DND-41 (cell line): ENCODE measurements around the gene SLC35F5.

Source experiments
- ATAC-seq: fragments of 200-7000 bp; cut with Tn5 transposase; 3 replicates; pipeline ENCODE4 v1.9.1; 2021; ENCODE audit warnings: low read depth; ENCODE audit not compliant: insufficient read depth
- DNase-seq: peaks from one replicate; pipeline ENCODE4 v3.0.0-alpha.2; 2020
- H2AFZ ChIP-seq: 2 replicates; pipeline ENCODE4 v1.6.0; 2012; ENCODE audit warnings: low read depth, low read length
- H3K27ac ChIP-seq: 2 replicates; pipeline ENCODE4 v1.5.1; 2012; ENCODE audit warnings: low read length, inconsistent platforms
- H3K27me3 ChIP-seq: fragments of 200-600 bp; sonication (generic); 2 replicates; pipeline ENCODE4 v1.6.0; 2012; ENCODE audit warnings: low read length, mild to moderate bottlenecking, inconsistent platforms; ENCODE audit not compliant: insufficient read depth, poor library complexity
- H3K36me3 ChIP-seq: 2 replicates; pipeline ENCODE4 v1.5.1; 2012; ENCODE audit warnings: low read length, inconsistent platforms; ENCODE audit not compliant: insufficient read depth
- H3K4me1 ChIP-seq: 2 replicates; pipeline ENCODE4 v1.5.1; 2012; ENCODE audit warnings: mild to moderate bottlenecking, low read length; ENCODE audit not compliant: insufficient read depth
- H3K4me2 ChIP-seq: 2 replicates; pipeline ENCODE4 v1.6.0; 2012; ENCODE audit warnings: mild to moderate bottlenecking, moderate library complexity, low read length, inconsistent platforms; ENCODE audit not compliant: insufficient read depth
- H3K4me3 ChIP-seq, 2 experiments: fragments of 200-600 bp in 1 of 2; shearing (Covaris generic) in 1 of 2; 2 replicates each; pipeline ENCODE4 v1.5.1; 2012 to 2016; ENCODE audit warnings: inconsistent platforms in 2 of 2, low read length in 2 of 2, mild to moderate bottlenecking in 2 of 2, low read depth in 1 of 2, moderate library complexity in 1 of 2
- H3K79me2 ChIP-seq: 2 replicates; pipeline ENCODE4 v1.6.0; 2012; ENCODE audit warnings: low read length, inconsistent platforms; ENCODE audit not compliant: insufficient read depth
- H3K9ac ChIP-seq: 2 replicates; pipeline ENCODE4 v1.6.0; 2012; ENCODE audit warnings: low read depth, mild to moderate bottlenecking, inconsistent platforms, low read length, moderate library complexity
- H3K9me3 ChIP-seq: 2 replicates; pipeline ENCODE4 v1.5.1; 2012; ENCODE audit warnings: low read length, moderate library complexity, mild to moderate bottlenecking, inconsistent platforms; ENCODE audit not compliant: insufficient read depth, severe bottlenecking
- H4K20me1 ChIP-seq: 2 replicates; pipeline ENCODE4 v1.6.0; 2012; ENCODE audit warnings: low read length; ENCODE audit not compliant: insufficient read depth
- EZH2 ChIP-seq: IDR thresholded peaks from 3 replicates; pipeline ENCODE4 v1.6.1; 2012; ENCODE audit warnings: borderline replicate concordance, low read depth, mild to moderate bottlenecking, moderate library complexity, low read length, inconsistent platforms; ENCODE audit not compliant: severe bottlenecking
- TF ChIP-seq, protein P1 (sequence below): IDR thresholded peaks from 2 replicates; pipeline ENCODE4 v1.5.1; 2012; ENCODE audit warnings: borderline replicate concordance, low read length, moderate library complexity, mild to moderate bottlenecking; ENCODE audit not compliant: poor library complexity, severe bottlenecking; ENCODE audit errors: extremely low read depth

The SLC35F5 gene

DNA sequence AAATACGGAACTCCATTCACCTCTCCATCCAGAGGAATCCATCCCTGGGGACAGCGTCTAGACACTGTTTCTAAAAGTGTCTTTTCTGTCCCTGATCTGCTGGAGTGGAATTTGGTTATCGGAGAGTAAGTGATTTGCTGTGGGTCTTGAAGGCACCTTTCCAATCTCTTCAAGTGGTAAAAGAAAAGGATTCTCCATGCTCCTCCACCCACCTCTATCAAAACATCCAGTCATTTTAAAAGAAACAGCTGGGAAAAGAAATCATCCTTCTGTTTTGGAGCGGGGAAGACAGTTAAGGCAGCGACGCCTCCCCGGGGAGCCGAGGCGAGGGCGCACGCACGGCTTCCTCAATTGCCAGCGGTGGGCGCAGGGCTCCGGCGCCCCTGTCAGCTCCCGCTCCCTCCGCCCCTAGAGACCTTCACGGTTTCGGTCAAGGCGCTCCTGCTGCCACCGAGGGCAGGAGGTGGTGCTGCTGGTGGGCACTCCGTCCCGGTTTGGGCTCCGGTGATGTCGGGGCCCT, 547 bp downstream of the SLC35F5 start:
- Histone ChIP-seq H3K4me2 (peak overlapping the region; percentile 83), H3K9ac (peak overlapping the region; percentile 87), H3K9me3 (no peaks in the 10 kb centered on the region), H3K4me1 (peaks cover 25% of the 10 kb centered on the region), H3K27me3 (no peaks in the 10 kb centered on the region), H2AFZ (peak overlapping the region; percentile 95), H3K36me3 (peaks cover 22% of the 10 kb centered on the region), H3K27ac (peak overlapping the region; percentile 83), H3K4me3 (peak overlapping the region; percentile 90 to 96), H3K79me2 (peaks cover 31% of the 10 kb centered on the region), H4K20me1 (no peaks in the 10 kb centered on the region)
- ATAC-seq (peak; percentile 64), DNase-seq (peak; percentile 53)
- TF ChIP-seq EZH2, result no peak
- TF ChIP-seq, protein P1, sequence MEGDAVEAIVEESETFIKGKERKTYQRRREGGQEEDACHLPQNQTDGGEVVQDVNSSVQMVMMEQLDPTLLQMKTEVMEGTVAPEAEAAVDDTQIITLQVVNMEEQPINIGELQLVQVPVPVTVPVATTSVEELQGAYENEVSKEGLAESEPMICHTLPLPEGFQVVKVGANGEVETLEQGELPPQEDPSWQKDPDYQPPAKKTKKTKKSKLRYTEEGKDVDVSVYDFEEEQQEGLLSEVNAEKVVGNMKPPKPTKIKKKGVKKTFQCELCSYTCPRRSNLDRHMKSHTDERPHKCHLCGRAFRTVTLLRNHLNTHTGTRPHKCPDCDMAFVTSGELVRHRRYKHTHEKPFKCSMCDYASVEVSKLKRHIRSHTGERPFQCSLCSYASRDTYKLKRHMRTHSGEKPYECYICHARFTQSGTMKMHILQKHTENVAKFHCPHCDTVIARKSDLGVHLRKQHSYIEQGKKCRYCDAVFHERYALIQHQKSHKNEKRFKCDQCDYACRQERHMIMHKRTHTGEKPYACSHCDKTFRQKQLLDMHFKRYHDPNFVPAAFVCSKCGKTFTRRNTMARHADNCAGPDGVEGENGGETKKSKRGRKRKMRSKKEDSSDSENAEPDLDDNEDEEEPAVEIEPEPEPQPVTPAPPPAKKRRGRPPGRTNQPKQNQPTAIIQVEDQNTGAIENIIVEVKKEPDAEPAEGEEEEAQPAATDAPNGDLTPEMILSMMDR, result no peak

DNA sequence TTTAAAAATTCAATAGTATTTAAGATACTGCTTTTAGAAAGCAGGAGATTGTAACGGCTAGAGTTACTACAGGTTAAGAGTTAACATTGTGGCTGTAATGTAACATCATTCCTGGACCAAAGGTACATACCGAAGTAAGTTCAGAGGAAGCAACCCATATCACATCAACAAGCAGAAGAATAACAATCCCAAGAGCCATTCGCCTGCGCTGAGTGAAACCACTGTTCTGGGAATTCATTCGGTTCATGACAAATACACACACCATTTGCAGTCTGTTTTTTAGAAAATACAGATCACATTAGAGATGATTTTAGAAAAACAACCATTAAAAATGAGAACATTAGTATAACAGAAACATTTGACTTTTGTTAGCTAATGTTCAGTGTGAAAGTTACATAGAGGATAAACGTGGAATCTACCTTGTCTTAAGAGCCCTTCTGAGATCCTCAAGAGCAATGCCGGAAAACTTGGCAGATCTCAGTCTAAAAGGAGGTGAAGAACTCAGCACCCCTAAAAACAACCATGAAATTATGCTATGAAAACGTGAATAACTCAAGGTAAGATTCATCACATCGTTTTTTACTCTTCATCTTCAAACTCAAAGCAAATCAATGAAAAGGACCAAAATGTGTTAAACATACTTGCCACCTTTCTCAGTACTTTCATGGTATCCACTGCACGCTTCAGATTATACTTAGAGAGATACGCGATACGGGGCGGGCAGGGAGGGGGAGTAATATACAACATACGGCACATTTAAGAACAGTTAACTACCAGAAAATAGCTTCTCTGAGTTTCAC, 1.2 kb downstream of the SLC35F5 start:
- DNase-seq (no peak), ATAC-seq (peak; percentile 22; the same call in 1 of the 3 replicates)
- no peaks in the 10 kb centered on the region for H3K27me3 ChIP-seq
- no peaks in the 10 kb centered on the region for H3K9me3 ChIP-seq
- peak overlapping the region; percentile 83; the same call in 1 of the 2 replicates for H3K27ac ChIP-seq
- H3K36me3 ChIP-seq, result peaks cover 26% of the 10 kb centered on the region
- peak overlapping the region; percentile 87 for H3K9ac ChIP-seq
- H2AFZ ChIP-seq, result peak overlapping the region; percentile 95
- TF ChIP-seq, protein P1, result no peak
- TF ChIP-seq EZH2, result no peak
- peak overlapping the region; percentile 83 for H3K4me2 ChIP-seq
- no peaks in the 10 kb centered on the region for H4K20me1 ChIP-seq
- peak overlapping the region; percentile 90 to 96 for H3K4me3 ChIP-seq
- H3K79me2 ChIP-seq, result peaks cover 31% of the 10 kb centered on the region
- H3K4me1 ChIP-seq, result peaks cover 25% of the 10 kb centered on the region

DNA sequence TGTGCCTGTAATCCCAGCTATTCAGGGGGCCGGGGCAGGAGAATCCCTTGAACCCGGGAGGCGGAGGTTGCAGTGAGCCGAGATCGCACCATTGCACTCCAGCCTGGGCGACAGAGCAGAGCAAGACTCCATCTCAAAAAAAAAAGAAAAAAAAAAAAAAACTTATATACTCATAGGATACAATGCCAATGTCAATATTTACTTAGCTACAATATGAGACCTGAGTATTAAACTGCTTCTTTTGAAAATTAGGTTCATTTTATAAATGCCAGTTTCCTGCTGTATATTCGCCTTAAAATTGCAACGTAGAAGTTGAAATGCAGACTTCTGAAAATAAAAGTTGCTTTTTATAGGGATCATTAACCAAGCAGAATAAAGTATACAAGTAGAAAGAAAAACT, 2.3 kb downstream of the SLC35F5 start:
- H3K27ac ChIP-seq, result no peak overlapping the region
- TF ChIP-seq EZH2, result no peak
- TF ChIP-seq, protein P1, result no peak
- H3K27me3 ChIP-seq, result no peaks in the 10 kb centered on the region
- DNase-seq, result no peak
- H3K9ac ChIP-seq, result no peak overlapping the region
- ATAC-seq, result no peak
- no peaks in the 10 kb centered on the region for H3K9me3 ChIP-seq
- H3K4me1 ChIP-seq, result peaks cover 25% of the 10 kb centered on the region
- no peaks in the 10 kb centered on the region for H4K20me1 ChIP-seq
- H3K4me2 ChIP-seq, result peak overlapping the region; percentile 83
- H3K4me3 ChIP-seq, result no peak overlapping the region
- peaks cover 31% of the 10 kb centered on the region for H3K79me2 ChIP-seq
- H3K36me3 ChIP-seq, result peaks cover 29% of the 10 kb centered on the region
- no peak overlapping the region for H2AFZ ChIP-seq
